Measurements from ENCODE around the gene FXYD2. TPM values are rescaled to one million over a fixed set of nuclear protein-coding genes. Genes with fewer than 3 reads are reported as not detected.

FXYD2 gene
- total and polyA plus RNA-seq, 2 of the 8 experiments (the other 6 are each of a cell fraction or from before 2014, with no cell fraction given), result 0.89 to 1.1 TPM

GRCh38 chr11:117838901-117839300 lies 14.4 kb upstream of the FXYD2 start (continued):
- TF ChIP-seq FOSL1 (IDR thresholded peaks at IDR 0.05; ENCODE audit: insufficient read depth, low read depth, low read length), result no peak
- TF ChIP-seq CHD7 (IDR thresholded peaks at IDR 0.05; ENCODE audit: insufficient replicate concordance, low read length), result no peak
